Upper lobe of right lung (tissue), 1 donor: ENCODE data around the gene SLC26A8. TPM values are rescaled to one million over a fixed set of nuclear protein-coding genes. Genes with fewer than 3 reads are reported as not detected.
"Not testable (repeated sequence)": the region's sequence is repeated elsewhere in the genome, so short reads cannot be mapped to it uniquely, and the experiment has no call there.

Experiments used
- ATAC-seq: fragments of 200-7000 bp; cut with Tn5 transposase; one replicate; pipeline ENCODE4 v1.9.1; 2020; ENCODE audit warnings: mild to moderate bottlenecking, moderate library complexity
- DNase-seq: peaks from one replicate; pipeline ENCODE4 v3.0.0-alpha.2; 2020
- H3K27ac ChIP-seq: fragments of 200-600 bp; one replicate; pipeline ENCODE4 v1.8.0; 2022
- H3K27me3 ChIP-seq: fragments of 200-600 bp; one replicate; pipeline ENCODE4 v1.8.0; 2022; ENCODE audit warnings: mild to moderate bottlenecking
- H3K36me3 ChIP-seq: fragments of 200-600 bp; one replicate; pipeline ENCODE4 v1.8.0; 2022
- H3K4me1 ChIP-seq: fragments of 200-600 bp; one replicate; pipeline ENCODE4 v1.8.0; 2022
- H3K4me3 ChIP-seq: fragments of 200-600 bp; one replicate; pipeline ENCODE4 v1.8.0; 2022; ENCODE audit warnings: mild to moderate bottlenecking
- H3K9me3 ChIP-seq: fragments of 200-600 bp; one replicate; pipeline ENCODE4 v1.8.0; 2022
- CTCF ChIP-seq: fragments of 200-600 bp; IDR thresholded peaks from one replicate; pipeline ENCODE4 v1.8.0; 2022; ENCODE audit warnings: antibody characterized with exemption
- intact Hi-C: fragments of 100-400 bp; cut with DNase I; formaldehyde crosslinking; loops from one replicate; pipeline ENCODE4 v1.11.0; 2022
- total RNA-seq: library from RNA; stranded (reverse); fragmentation: NEBNext Ultra II Directional; extraction: Animal tissue kit (Norgen Biotek cat#: 25700); gene quantifications from one replicate; pipeline ENCODE4 v1.2.1, GENCODE V29; 2021
- donor health status: DM: no; HTN: yes; CAD: no; lungs with severe emphysema.

SLC26A8 gene
- total RNA-seq, 1 donor from 2014 or later, result 0.52 TPM

- Histone ChIP-seq H3K4me3 (no peak overlapping the region), H3K36me3 (peaks cover 5% of the 10 kb centered on the region), H3K27ac (no peak overlapping the region), H3K4me1 (peaks cover 49% of the 10 kb centered on the region), H3K9me3 (no peaks in the 10 kb centered on the region), H3K27me3 (no peaks in the 10 kb centered on the region)
- no peak for TF ChIP-seq CTCF
- no peak for DNase-seq
- ATAC-seq, result no peak
- intact Hi-C loops, result no loop called here
Observed at GRCh38 chr6:36039112-36039511, 14.7 kb upstream of the SLC26A8 start.

- Histone ChIP-seq H3K27me3 (no peaks in the 10 kb centered on the region), H3K36me3 (peaks cover 5% of the 10 kb centered on the region), H3K4me3 (no peak overlapping the region), H3K9me3 (no peaks in the 10 kb centered on the region), H3K4me1 (peaks cover 57% of the 10 kb centered on the region), H3K27ac (no peak overlapping the region)
- no peak for DNase-seq
- peak; percentile 30 for ATAC-seq
- intact Hi-C loops, result no loop called here
- no peak for TF ChIP-seq CTCF
Observed at GRCh38 chr6:36038120-36038876, 13.9 kb upstream of the SLC26A8 start.

- Histone ChIP-seq H3K36me3 (peaks cover 5% of the 10 kb centered on the region), H3K9me3 (no peaks in the 10 kb centered on the region), H3K27ac (no peak overlapping the region), H3K4me3 (no peak overlapping the region), H3K4me1 (peaks cover 88% of the 10 kb centered on the region), H3K27me3 (no peaks in the 10 kb centered on the region)
- no peak for DNase-seq
- intact Hi-C loops, result no loop called here
- TF ChIP-seq CTCF, result no peak
- ATAC-seq, result no peak
Observed at GRCh38 chr6:36035225-36035624, 10.8 kb upstream of the SLC26A8 start.

GRCh38 chr6:36034441-36034840 lies 10.0 kb upstream of the SLC26A8 start:
- intact Hi-C loops, result no loop called here
- H3K36me3 ChIP-seq, result peaks cover 5% of the 10 kb centered on the region
- no peak for DNase-seq

GRCh38 chr6:36033935-36034334 lies 9.5 kb upstream of the SLC26A8 start:
- Histone ChIP-seq H3K27ac (no peak overlapping the region), H3K36me3 (peaks cover 5% of the 10 kb centered on the region), H3K4me3 (no peak overlapping the region), H3K9me3 (no peaks in the 10 kb centered on the region), H3K27me3 (no peaks in the 10 kb centered on the region), H3K4me1 (peaks cover 89% of the 10 kb centered on the region)
- ATAC-seq (peak; percentile 75), DNase-seq (no peak)
- intact Hi-C loops, result no loop called here
- no peak for TF ChIP-seq CTCF

More at GRCh38 chr6:36034441-36034840, 10.0 kb upstream of the SLC26A8 start:
- Histone ChIP-seq H3K9me3 (no peaks in the 10 kb centered on the region), H3K4me1 (peaks cover 94% of the 10 kb centered on the region), H3K4me3 (no peak overlapping the region), H3K27ac (no peak overlapping the region), H3K27me3 (no peaks in the 10 kb centered on the region)
- TF ChIP-seq CTCF, result no peak
- no peak for ATAC-seq

- H3K27me3 ChIP-seq, ATAC-seq, intact Hi-C loops, H3K9me3 ChIP-seq, H3K36me3 ChIP-seq, H3K27ac ChIP-seq, H3K4me3 ChIP-seq, DNase-seq: not testable (repeated sequence)
- peaks cover 81% of the 10 kb centered on the region for H3K4me1 ChIP-seq
Observed at GRCh38 chr6:36033144-36033543, 8.7 kb upstream of the SLC26A8 start.
